COR-L47 (cell line): Measurements from ENCODE around the gene TMEM240.
"Not testable (repeated sequence)": the region's sequence is repeated elsewhere in the genome, so short reads cannot be mapped to it uniquely, and the experiment has no call there.

Source experiments
- DNase-seq: peaks from one replicate; lab custom pipeline; 2025; lab: John Stamatoyannopoulos, UW

The TMEM240 gene

DNA sequence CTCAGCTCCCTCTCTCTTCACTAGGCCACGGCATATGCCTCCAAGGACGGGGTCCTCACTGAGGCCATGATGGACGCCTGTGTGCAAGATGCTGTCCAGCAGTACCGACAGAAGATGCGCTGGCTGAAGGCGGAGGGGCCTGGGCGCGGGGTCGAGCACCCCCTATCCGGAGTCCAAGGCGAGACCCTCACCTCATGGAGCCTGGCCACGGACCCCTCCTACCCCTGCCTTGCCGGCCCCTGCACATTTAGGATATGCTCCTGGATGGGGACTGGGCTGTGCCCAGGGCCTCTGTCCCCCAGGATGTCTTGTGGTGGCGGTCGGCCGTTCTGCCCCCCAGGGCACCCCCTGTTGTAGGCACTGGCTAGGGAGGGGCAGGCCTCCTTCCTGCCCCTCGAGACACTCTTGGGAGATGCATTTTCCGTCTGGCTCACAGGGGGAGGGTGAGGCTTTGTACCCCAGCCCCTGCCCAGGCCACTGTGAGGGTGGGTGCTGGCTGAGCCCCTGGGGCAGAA lies 44.9 kb downstream of the TMEM240 start:
- not testable (repeated sequence) for DNase-seq

DNA sequence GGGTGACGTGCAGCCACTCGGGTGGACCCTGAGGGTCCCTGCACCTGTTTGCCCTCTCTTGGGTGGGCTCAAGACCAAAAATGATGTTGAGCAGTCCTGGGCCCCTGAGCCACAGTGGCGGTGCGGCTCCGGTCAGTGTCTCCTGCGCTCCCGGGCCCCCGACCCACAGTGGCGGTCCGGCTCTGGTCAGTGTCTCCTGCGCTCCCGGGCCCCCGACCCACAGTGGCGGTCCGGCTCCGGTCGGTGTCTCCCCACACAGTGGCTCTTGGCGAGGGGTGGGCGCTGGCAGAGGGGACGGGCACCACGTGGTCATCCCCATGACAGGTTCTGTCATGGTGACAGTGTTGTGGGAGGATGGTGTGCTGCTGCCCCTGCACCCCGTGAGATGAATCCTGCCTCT lies 46.1 kb downstream of the TMEM240 start:
- not testable (repeated sequence) for DNase-seq

DNA sequence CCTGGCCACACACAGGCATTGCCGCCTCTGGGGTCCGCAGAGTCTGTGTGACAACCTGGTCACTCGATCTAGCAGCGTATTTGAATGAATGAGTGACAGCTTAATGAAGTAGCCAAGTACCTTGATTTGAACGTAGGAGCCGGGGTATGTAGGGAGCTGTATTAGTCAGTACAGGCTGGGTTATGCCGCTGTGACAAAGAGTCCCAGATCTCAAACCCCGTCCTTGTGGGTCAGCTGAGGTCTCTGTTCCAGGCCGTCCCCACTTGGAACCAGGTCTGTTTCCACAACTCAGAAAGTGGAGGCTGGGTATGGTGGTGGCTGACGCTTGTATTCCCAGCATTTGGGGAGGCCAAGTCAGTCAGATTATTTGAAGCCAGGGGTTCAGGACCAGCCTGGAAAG lies 48.8 kb downstream of the TMEM240 start:
- DNase-seq: no peak

DNA sequence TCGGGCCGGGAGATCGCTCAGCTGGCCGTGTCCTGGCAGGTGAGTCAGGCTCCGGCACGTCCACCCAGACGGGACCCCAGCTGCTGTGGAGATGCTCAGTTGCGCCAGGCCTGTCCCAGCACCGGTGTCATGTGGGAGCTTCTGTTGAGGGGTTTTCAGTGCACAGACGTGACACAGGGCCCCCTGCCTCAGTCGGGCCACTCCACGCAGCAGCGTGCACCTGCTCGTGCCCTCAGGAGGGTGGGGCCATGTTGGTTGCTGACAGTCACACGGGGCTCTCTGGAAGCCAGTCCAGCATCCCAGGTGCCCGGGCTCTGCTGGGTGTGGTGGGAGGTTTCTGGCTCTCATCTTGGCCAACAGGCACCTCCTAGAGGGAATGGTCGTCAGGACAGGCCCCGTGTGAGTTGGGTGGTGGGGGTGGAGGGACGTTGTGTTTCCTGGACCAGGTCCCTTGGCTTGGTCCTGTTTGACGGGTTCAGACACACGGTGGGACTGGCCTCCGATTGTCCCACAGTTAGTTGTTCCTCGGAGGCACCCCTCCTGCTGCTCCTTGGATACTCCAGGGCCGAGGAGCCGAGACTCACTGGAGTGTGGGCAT lies 49.7 kb downstream of the TMEM240 start:
- DNase-seq: no peak

DNA sequence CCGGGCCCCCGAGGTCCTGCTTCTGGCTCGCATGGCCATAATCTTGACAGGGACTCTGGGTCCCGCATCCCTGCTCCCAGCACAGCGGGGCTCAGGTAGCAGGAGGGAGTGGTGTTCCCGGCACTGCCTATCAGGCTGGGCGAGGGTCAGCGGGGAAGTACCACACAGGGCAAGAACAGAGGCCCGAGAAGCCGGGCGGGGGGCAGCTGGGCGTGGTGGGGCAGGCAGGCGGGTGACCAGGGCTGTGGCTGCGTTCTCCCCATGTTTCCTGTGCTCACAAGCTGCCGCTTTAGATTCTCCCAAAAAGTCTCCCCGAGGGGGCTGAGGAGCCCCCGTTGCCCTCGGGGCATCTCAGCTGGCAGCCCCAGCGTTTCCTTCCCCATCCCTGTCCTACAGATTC lies 50.6 kb downstream of the TMEM240 start:
- DNase-seq: no peak

DNA sequence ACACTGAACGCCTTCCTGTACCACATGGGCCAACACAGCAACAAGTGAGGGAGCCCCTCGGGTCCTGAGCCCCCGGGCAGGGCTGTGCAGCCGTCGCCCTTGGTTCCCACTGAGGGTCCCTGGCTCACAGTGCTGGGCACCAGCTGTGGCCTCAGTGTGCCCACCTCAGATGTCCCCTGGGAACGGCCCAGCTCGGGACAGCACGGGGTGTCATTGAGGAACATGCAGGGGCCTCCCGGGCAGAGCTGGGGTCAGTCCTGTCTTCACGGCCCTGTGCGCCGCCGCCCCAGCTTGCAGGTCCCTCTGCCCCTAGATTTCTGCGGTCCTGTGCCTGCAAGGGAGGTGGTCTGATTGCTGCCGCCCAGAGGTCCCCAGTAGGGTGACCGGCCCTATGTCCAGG lies 51.2 kb downstream of the TMEM240 start:
- no peak for DNase-seq

DNA sequence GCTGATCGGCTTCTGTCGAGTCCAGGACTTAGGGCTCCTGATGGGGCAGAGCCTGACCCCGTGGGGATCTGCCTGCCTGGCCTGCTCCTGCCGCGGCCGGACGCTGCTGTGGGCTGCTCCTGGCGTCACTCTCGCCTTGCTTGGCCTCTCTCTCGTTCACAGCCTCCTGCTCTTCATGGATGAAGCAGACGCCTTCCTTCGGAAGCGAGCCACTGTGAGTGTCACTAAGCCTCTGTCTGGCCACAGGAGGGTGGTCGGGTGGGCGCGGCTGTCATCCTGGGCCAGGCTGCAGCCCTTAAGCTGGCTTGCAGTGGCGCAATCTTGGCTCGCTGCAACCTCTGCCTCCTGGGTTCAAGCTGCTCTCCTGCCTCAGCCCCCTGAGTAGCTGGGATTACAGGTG lies 52.7 kb downstream of the TMEM240 start:
- no peak for DNase-seq

DNA sequence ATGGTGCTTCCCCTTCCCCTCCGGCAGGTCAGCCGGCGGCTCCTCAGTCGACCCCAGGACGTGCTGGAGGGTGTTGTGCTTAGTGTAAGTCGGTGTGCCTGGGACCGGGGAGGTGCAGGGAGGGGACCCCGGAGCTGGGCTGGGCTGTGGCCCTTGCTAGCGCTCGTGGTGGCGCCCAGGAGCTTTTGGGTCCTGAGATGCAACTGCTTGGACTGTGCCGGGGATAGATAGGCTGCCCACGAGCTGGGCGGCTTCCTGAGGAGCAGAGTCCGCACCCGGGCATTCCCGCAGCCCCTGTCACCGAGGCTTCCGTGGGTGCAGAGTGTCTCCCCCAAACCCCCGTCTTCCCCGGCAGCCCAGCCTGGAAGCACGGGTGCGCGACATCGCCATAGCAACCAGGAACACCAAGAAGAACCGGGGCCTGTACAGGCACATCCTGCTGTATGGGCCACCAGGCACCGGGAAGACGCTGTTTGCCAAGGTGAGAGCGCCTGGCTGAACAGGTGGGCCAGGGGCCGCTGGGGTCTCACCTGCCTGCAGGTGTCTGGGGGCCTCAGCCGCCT lies 54.6 kb downstream of the TMEM240 start:
- not testable (repeated sequence) for DNase-seq

DNA sequence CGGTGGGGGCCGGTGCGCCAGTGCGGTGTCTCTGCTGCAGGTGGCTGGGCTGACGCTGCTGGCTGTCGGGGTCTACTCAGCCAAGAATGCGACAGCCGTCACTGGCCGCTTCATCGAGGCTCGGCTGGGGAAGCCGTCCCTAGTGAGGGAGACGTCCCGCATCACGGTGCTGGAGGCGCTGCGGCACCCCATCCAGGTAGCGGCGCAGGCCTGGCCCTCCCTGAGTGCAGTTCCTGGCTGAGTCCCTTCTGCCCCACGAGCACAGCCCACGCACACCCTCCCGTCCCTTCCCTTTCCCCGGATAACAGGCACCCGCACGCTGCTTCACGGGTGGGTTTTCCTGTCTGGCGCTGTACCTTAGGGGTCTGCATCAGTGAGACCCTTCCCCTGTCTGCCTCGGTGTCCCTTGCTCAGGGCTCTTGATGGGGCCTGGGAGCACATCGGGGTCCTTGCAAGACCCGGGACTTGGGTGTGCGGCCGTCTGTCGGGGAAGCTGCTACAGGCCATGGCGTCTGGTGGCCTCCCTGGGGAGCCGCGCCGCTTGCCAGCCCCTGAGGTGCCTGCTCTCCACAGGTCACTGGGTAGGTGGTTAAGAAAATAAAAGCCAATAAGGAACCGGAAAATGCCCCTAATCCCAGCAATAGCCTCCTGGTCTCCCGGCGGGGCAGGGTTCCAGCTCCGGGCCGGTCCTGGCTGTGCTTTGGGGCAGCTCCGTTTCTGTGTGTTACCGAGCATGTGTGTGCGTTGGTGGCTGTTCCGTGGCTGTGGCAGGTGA lies 55.3 kb downstream of the TMEM240 start:
- DNase-seq: not testable (repeated sequence)
